GM23338 (cell line): ENCODE data around the gene FILIP1L. TPM values are rescaled to one million over a fixed set of nuclear protein-coding genes. Genes with fewer than 3 reads are reported as not detected.

Experiments used
- ATAC-seq: fragments of 200-7000 bp; cut with Tn5 transposase; 3 replicates; pipeline ENCODE4 v1.9.1; 2020
- DNase-seq: peaks from one replicate; pipeline ENCODE4 v3.0.0-alpha.2; 2015; ENCODE audit warnings: low spot score
- H2AFZ ChIP-seq: fragments of 200-600 bp; sonication (generic); 2 replicates; pipeline ENCODE4 v1.8.0; 2016; ENCODE audit warnings: antibody characterized with exemption, mild to moderate bottlenecking, moderate library complexity
- H3F3A ChIP-seq: fragments of 200-600 bp; sonication (generic); replicated peaks from 2 replicates; pipeline ENCODE4 v1.8.0; 2017; ENCODE audit warnings: antibody characterized with exemption, mixed run types, low read depth
- H3K27ac ChIP-seq: fragments of 200-600 bp; sonication (generic); 2 replicates; pipeline ENCODE4 v1.6.1; 2016; ENCODE audit warnings: low read depth
- H3K27me3 ChIP-seq: fragments of 200-600 bp; sonication (generic); 2 replicates; pipeline ENCODE4 v1.8.0; 2016; ENCODE audit warnings: mild to moderate bottlenecking, mixed run types, moderate library complexity; ENCODE audit not compliant: insufficient read depth
- H3K36me3 ChIP-seq: fragments of 200-600 bp; sonication (generic); 2 replicates; pipeline ENCODE4 v1.8.0; 2016; ENCODE audit warnings: mild to moderate bottlenecking; ENCODE audit not compliant: insufficient read depth
- H3K4me1 ChIP-seq: fragments of 200-600 bp; sonication (generic); 2 replicates; pipeline ENCODE4 v1.8.0; 2016; ENCODE audit warnings: mild to moderate bottlenecking, moderate library complexity; ENCODE audit not compliant: insufficient read depth
- H3K4me2 ChIP-seq: fragments of 200-600 bp; sonication (generic); 2 replicates; pipeline ENCODE4 v1.7.1; 2017; ENCODE audit warnings: mixed run types
- H3K4me3 ChIP-seq: fragments of 200-600 bp; sonication (generic); 2 replicates; pipeline ENCODE4 v1.6.1; 2016; ENCODE audit warnings: mixed run types
- H3K79me2 ChIP-seq: fragments of 200-600 bp; sonication (generic); replicated peaks from 2 replicates; pipeline ENCODE4 v1.8.0; 2017; ENCODE audit warnings: mild to moderate bottlenecking; ENCODE audit not compliant: insufficient read depth
- H3K9me2 ChIP-seq: fragments of 200-600 bp; sonication (generic); 2 replicates; pipeline ENCODE4 v1.8.0; 2017; ENCODE audit not compliant: insufficient read depth
- H4K20me1 ChIP-seq: fragments of 200-600 bp; sonication (generic); replicated peaks from 2 replicates; pipeline ENCODE4 v1.8.0; 2017; ENCODE audit warnings: mild to moderate bottlenecking; ENCODE audit not compliant: insufficient read depth
- H3K27ac Mint-ChIP-seq: 2 replicates; pipeline ENCODE4 v1.8.0; 2020; ENCODE audit warnings: inconsistent platforms, mild to moderate bottlenecking, moderate library complexity, mixed read lengths
- H3K27me3 Mint-ChIP-seq: 3 replicates; pipeline ENCODE4 v1.8.0; 2022; ENCODE audit warnings: low read depth, mild to moderate bottlenecking, moderate library complexity, mixed read lengths, inconsistent platforms; ENCODE audit not compliant: insufficient read depth, poor library complexity
- H3K36me3 Mint-ChIP-seq: 3 replicates; pipeline ENCODE4 v1.8.0; 2021; ENCODE audit warnings: low read depth, mild to moderate bottlenecking, inconsistent platforms, moderate library complexity, mixed read lengths
- H3K4me1 Mint-ChIP-seq: 3 replicates; pipeline ENCODE4 v1.8.0; 2020; ENCODE audit warnings: mild to moderate bottlenecking, inconsistent platforms, mixed read lengths
- H3K4me3 Mint-ChIP-seq: 3 replicates; pipeline ENCODE4 v1.8.0; 2021; ENCODE audit warnings: moderate library complexity, mild to moderate bottlenecking, inconsistent platforms, mixed read lengths
- H3K9me3 Mint-ChIP-seq: 3 replicates; pipeline ENCODE4 v1.8.0; 2020; ENCODE audit warnings: moderate library complexity, mild to moderate bottlenecking, inconsistent platforms, mixed read lengths
- CREB1 ChIP-seq: fragments of 250-450 bp; sonication (Bioruptor Pico); IDR thresholded peaks from 2 replicates; pipeline ENCODE4 v1.5.0; 2020; ENCODE audit warnings: low read depth, mild to moderate bottlenecking, moderate library complexity
- EZH2 ChIP-seq: fragments of 200-600 bp; sonication (generic); IDR thresholded peaks from one replicate; pipeline ENCODE4 v1.8.0; 2017; ENCODE audit warnings: antibody characterized with exemption, mild to moderate bottlenecking, low read depth; ENCODE audit not compliant: unreplicated experiment
- EZH2phosphoT487 ChIP-seq: fragments of 200-600 bp; sonication (generic); IDR thresholded peaks from one replicate; pipeline ENCODE4 v1.8.1; 2018; ENCODE audit warnings: antibody characterized with exemption; ENCODE audit not compliant: unreplicated experiment
- JUNB ChIP-seq: IDR thresholded peaks from one replicate; pipeline ENCODE4 v1.6.1; 2016; ENCODE audit warnings: antibody characterized with exemption; ENCODE audit not compliant: unreplicated experiment
- NANOG ChIP-seq: IDR thresholded peaks from 2 replicates; pipeline ENCODE4 v1.6.1; 2016; ENCODE audit warnings: antibody characterized with exemption, borderline replicate concordance
- POLR2AphosphoS5 ChIP-seq: IDR thresholded peaks from 2 replicates; pipeline ENCODE4 v1.6.1; 2016; ENCODE audit warnings: antibody characterized with exemption, low read depth
- STAT1 ChIP-seq: IDR thresholded peaks from one replicate; pipeline ENCODE4 v1.6.1; 2016; ENCODE audit warnings: antibody characterized with exemption; ENCODE audit not compliant: unreplicated experiment
- ZNF114 ChIP-seq: fragments of 250-450 bp; sonication (Bioruptor Pico); IDR thresholded peaks from 2 replicates; pipeline ENCODE4 v1.5.0; 2020; ENCODE audit warnings: mild to moderate bottlenecking, moderate library complexity
- ZNF331 ChIP-seq: fragments of 250-450 bp; sonication (Bioruptor Pico); IDR thresholded peaks from 2 replicates; pipeline ENCODE4 v1.5.0; 2020; ENCODE audit warnings: low read depth, mild to moderate bottlenecking, moderate library complexity
- polyA plus RNA-seq: library from polyadenylated mRNA; unstranded; fragments of >200 nt; fragmentation: Nextera tagmentation; extraction: Ambion mirVana; gene quantifications from 2 replicates; pipeline ENCODE4 v1.2.1, GENCODE V29; 2016
- total RNA-seq: library from RNA; depleted of rRNA; stranded (reverse); fragments of >200 nt; shearing (Covaris generic); gene quantifications from 2 replicates; pipeline ENCODE4 v1.2.3, GENCODE V29; 2014
- TF ChIP-seq, protein P1 (sequence below): IDR thresholded peaks from 2 replicates; pipeline ENCODE4 v1.6.1; 2016; ENCODE audit warnings: antibody characterized with exemption
- TF ChIP-seq, protein P2 (sequence below), 2 experiments: fragments of 200-600 bp in 1 of 2; sonication (generic) in 1 of 2; conservative IDR thresholded peaks; 2 replicates each; pipeline versions ENCODE4 v1.5.1 to v1.6.1; 2016 to 2017; ENCODE audit warnings: antibody characterized with exemption in 2 of 2, low read depth in 2 of 2, mild to moderate bottlenecking in 2 of 2, moderate library complexity in 1 of 2
- TF ChIP-seq, protein P3 (sequence below): fragments of 250-450 bp; sonication (Bioruptor Pico); IDR thresholded peaks from 2 replicates; pipeline ENCODE4 v1.5.0; 2020; ENCODE audit warnings: mild to moderate bottlenecking, moderate library complexity
- TF ChIP-seq, protein P4 (sequence below): IDR thresholded peaks from one replicate; pipeline ENCODE4 v1.6.1; 2018; ENCODE audit warnings: antibody characterized with exemption; ENCODE audit not compliant: unreplicated experiment

FILIP1L gene
- total and polyA plus RNA-seq, 2 experiments from 2014 or later = 1.6 TPM; not detected in 1

DNA sequence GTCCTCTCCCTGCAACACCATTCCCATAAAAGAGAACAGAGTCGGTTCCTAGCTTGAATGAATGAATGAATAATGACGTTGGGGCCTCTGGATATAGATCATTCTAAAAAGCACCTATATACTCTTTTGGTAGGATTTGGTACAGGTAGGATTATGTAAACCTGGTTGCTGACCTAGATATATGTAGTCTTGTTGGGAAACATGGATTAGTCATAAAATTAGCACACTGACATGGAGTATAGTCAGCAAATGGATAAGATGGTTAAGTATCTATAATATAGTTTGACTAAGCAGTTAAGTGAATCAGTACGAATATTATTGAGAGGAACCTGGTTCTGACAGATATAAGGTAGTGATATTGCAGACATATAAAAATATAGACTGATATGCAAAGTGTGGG, 142.5 kb downstream of the FILIP1L start:
- TF ChIP-seq ZNF331 (CRISPR knock-in tag) = no peak
- no peak for TF ChIP-seq EZH2phosphoT487
- TF ChIP-seq JUNB = no peak
- TF ChIP-seq CREB1 (CRISPR knock-in tag) = no peak
- TF ChIP-seq, protein P1, sequence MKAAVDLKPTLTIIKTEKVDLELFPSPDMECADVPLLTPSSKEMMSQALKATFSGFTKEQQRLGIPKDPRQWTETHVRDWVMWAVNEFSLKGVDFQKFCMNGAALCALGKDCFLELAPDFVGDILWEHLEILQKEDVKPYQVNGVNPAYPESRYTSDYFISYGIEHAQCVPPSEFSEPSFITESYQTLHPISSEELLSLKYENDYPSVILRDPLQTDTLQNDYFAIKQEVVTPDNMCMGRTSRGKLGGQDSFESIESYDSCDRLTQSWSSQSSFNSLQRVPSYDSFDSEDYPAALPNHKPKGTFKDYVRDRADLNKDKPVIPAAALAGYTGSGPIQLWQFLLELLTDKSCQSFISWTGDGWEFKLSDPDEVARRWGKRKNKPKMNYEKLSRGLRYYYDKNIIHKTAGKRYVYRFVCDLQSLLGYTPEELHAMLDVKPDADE = no peak
- no peak for TF ChIP-seq ZNF114 (CRISPR knock-in tag)
- TF ChIP-seq, protein P2, sequence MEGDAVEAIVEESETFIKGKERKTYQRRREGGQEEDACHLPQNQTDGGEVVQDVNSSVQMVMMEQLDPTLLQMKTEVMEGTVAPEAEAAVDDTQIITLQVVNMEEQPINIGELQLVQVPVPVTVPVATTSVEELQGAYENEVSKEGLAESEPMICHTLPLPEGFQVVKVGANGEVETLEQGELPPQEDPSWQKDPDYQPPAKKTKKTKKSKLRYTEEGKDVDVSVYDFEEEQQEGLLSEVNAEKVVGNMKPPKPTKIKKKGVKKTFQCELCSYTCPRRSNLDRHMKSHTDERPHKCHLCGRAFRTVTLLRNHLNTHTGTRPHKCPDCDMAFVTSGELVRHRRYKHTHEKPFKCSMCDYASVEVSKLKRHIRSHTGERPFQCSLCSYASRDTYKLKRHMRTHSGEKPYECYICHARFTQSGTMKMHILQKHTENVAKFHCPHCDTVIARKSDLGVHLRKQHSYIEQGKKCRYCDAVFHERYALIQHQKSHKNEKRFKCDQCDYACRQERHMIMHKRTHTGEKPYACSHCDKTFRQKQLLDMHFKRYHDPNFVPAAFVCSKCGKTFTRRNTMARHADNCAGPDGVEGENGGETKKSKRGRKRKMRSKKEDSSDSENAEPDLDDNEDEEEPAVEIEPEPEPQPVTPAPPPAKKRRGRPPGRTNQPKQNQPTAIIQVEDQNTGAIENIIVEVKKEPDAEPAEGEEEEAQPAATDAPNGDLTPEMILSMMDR (conservative IDR thresholded peaks at IDR 0.05; ENCODE audit: low read depth in 2 of 2) = no peak
- TF ChIP-seq POLR2AphosphoS5 = no peak
- TF ChIP-seq, protein P3, sequence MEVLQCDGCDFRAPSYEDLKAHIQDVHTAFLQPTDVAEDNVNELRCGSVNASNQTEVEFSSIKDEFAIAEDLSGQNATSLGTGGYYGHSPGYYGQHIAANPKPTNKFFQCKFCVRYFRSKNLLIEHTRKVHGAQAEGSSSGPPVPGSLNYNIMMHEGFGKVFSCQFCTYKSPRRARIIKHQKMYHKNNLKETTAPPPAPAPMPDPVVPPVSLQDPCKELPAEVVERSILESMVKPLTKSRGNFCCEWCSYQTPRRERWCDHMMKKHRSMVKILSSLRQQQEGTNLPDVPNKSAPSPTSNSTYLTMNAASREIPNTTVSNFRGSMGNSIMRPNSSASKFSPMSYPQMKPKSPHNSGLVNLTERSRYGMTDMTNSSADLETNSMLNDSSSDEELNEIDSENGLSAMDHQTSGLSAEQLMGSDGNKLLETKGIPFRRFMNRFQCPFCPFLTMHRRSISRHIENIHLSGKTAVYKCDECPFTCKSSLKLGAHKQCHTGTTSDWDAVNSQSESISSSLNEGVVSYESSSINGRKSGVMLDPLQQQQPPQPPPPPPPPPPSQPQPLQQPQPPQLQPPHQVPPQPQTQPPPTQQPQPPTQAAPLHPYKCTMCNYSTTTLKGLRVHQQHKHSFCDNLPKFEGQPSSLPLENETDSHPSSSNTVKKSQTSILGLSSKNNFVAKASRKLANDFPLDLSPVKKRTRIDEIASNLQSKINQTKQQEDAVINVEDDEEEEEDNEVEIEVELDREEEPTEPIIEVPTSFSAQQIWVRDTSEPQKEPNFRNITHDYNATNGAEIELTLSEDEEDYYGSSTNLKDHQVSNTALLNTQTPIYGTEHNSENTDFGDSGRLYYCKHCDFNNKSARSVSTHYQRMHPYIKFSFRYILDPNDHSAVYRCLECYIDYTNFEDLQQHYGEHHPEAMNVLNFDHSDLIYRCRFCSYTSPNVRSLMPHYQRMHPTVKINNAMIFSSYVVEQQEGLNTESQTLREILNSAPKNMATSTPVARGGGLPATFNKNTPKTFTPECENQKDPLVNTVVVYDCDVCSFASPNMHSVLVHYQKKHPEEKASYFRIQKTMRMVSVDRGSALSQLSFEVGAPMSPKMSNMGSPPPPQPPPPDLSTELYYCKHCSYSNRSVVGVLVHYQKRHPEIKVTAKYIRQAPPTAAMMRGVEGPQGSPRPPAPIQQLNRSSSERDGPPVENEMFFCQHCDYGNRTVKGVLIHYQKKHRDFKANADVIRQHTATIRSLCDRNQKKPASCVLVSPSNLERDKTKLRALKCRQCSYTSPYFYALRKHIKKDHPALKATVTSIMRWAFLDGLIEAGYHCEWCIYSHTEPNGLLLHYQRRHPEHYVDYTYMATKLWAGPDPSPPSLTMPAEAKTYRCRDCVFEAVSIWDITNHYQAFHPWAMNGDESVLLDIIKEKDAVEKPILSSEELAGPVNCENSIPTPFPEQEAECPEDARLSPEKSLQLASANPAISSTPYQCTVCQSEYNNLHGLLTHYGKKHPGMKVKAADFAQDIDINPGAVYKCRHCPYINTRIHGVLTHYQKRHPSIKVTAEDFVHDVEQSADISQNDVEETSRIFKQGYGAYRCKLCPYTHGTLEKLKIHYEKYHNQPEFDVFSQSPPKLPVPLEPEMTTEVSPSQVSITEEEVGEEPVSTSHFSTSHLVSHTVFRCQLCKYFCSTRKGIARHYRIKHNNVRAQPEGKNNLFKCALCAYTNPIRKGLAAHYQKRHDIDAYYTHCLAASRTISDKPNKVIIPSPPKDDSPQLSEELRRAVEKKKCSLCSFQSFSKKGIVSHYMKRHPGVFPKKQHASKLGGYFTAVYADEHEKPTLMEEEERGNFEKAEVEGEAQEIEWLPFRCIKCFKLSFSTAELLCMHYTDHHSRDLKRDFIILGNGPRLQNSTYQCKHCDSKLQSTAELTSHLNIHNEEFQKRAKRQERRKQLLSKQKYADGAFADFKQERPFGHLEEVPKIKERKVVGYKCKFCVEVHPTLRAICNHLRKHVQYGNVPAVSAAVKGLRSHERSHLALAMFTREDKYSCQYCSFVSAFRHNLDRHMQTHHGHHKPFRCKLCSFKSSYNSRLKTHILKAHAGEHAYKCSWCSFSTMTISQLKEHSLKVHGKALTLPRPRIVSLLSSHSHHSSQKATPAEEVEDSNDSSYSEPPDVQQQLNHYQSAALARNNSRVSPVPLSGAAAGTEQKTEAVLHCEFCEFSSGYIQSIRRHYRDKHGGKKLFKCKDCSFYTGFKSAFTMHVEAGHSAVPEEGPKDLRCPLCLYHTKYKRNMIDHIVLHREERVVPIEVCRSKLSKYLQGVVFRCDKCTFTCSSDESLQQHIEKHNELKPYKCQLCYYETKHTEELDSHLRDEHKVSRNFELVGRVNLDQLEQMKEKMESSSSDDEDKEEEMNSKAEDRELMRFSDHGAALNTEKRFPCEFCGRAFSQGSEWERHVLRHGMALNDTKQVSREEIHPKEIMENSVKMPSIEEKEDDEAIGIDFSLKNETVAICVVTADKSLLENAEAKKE (CRISPR knock-in tag) = no peak
- no peak for TF ChIP-seq STAT1
- TF ChIP-seq EZH2 = no peak
- TF ChIP-seq, protein P4, sequence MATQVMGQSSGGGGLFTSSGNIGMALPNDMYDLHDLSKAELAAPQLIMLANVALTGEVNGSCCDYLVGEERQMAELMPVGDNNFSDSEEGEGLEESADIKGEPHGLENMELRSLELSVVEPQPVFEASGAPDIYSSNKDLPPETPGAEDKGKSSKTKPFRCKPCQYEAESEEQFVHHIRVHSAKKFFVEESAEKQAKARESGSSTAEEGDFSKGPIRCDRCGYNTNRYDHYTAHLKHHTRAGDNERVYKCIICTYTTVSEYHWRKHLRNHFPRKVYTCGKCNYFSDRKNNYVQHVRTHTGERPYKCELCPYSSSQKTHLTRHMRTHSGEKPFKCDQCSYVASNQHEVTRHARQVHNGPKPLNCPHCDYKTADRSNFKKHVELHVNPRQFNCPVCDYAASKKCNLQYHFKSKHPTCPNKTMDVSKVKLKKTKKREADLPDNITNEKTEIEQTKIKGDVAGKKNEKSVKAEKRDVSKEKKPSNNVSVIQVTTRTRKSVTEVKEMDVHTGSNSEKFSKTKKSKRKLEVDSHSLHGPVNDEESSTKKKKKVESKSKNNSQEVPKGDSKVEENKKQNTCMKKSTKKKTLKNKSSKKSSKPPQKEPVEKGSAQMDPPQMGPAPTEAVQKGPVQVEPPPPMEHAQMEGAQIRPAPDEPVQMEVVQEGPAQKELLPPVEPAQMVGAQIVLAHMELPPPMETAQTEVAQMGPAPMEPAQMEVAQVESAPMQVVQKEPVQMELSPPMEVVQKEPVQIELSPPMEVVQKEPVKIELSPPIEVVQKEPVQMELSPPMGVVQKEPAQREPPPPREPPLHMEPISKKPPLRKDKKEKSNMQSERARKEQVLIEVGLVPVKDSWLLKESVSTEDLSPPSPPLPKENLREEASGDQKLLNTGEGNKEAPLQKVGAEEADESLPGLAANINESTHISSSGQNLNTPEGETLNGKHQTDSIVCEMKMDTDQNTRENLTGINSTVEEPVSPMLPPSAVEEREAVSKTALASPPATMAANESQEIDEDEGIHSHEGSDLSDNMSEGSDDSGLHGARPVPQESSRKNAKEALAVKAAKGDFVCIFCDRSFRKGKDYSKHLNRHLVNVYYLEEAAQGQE = no peak
- TF ChIP-seq NANOG = no peak
- H3K27me3 Mint-ChIP-seq = no peaks in the 10 kb centered on the region
- no peak for DNase-seq
- no peaks in the 10 kb centered on the region for H3K4me1 ChIP-seq
- H3K27me3 ChIP-seq = no peaks in the 10 kb centered on the region
- ATAC-seq = no peak
- no peaks in the 10 kb centered on the region for H3K4me1 Mint-ChIP-seq
- no peaks in the 10 kb centered on the region for H3K9me3 Mint-ChIP-seq
- no peak overlapping the region for H3K4me2 ChIP-seq
- no peaks in the 10 kb centered on the region for H3K79me2 ChIP-seq
- H3K4me3 ChIP-seq = no peak overlapping the region
- H3K27ac ChIP-seq = no peak overlapping the region
- H2AFZ ChIP-seq = no peak overlapping the region
- H3K36me3 ChIP-seq = no peaks in the 10 kb centered on the region
- no peak overlapping the region for H3K4me3 Mint-ChIP-seq
- H3F3A ChIP-seq = no peaks in the 10 kb centered on the region
- H3K27ac Mint-ChIP-seq = no peak overlapping the region
- no peaks in the 10 kb centered on the region; the same call in 1 of the 2 replicates for H4K20me1 ChIP-seq
- H3K36me3 Mint-ChIP-seq = no peaks in the 10 kb centered on the region
- H3K9me2 ChIP-seq = 0 out of 2 replicates have a peak, but pooled peaks cover 2% of the 10 kb centered on the region
